HEK293T (cell line): Measurements from ENCODE around the gene COG2.
"Not testable (repeated sequence)": the region's sequence is repeated elsewhere in the genome, so short reads cannot be mapped to it uniquely, and the experiment has no call there.

Experiments used
- ARNT ChIP-seq: fragments of 450-650 bp; IDR thresholded peaks from 2 replicates; pipeline ENCODE4 v1.6.1; 2017; ENCODE audit warnings: mild to moderate bottlenecking
- BHLHE40 ChIP-seq: fragments of 450-650 bp; IDR thresholded peaks from 2 replicates; pipeline ENCODE4 v1.6.1; 2016; ENCODE audit warnings: mild to moderate bottlenecking, moderate library complexity, borderline replicate concordance
- ELF4 ChIP-seq: fragments of 450-650 bp; IDR thresholded peaks from 2 replicates; pipeline ENCODE4 v1.6.1; 2017; ENCODE audit warnings: antibody characterized with exemption
- FOXA1 ChIP-seq: fragments of 450-650 bp; IDR thresholded peaks from 2 replicates; pipeline ENCODE4 v1.6.1; 2016; ENCODE audit warnings: mild to moderate bottlenecking
- FOXK2 ChIP-seq: fragments of 450-650 bp; IDR thresholded peaks from 2 replicates; pipeline ENCODE4 v1.6.1; 2016; ENCODE audit warnings: mild to moderate bottlenecking
- FOXM1 ChIP-seq: fragments of 450-650 bp; IDR thresholded peaks from 2 replicates; pipeline ENCODE4 v1.6.1; 2017; ENCODE audit warnings: mild to moderate bottlenecking, borderline replicate concordance
- HDGF ChIP-seq: fragments of 450-650 bp; IDR thresholded peaks from 2 replicates; pipeline ENCODE4 v1.6.1; 2017; ENCODE audit warnings: antibody characterized with exemption, borderline replicate concordance
- L3MBTL2 ChIP-seq: fragments of 450-650 bp; conservative IDR thresholded peaks from 2 replicates; pipeline ENCODE4 v1.6.1; 2016; ENCODE audit warnings: mild to moderate bottlenecking
- PKNOX1 ChIP-seq: fragments of 450-650 bp; IDR thresholded peaks from 2 replicates; pipeline ENCODE4 v1.6.1; 2016
- SP1 ChIP-seq: fragments of 450-650 bp; IDR thresholded peaks from 2 replicates; pipeline ENCODE4 v1.6.1; 2017
- SUZ12 ChIP-seq: fragments of 450-650 bp; IDR thresholded peaks from 2 replicates; pipeline ENCODE4 v1.6.1; 2016; ENCODE audit warnings: mild to moderate bottlenecking
- ZNF384 ChIP-seq: fragments of 450-650 bp; IDR thresholded peaks from 2 replicates; pipeline ENCODE4 v1.6.1; 2016

GRCh38 chr1:230600657-230601400 lies 41.5 kb upstream of the COG2 start:
- TF ChIP-seq FOXK2, FOXA1, SP1, SUZ12, FOXM1, L3MBTL2, HDGF, ZNF384, ARNT, BHLHE40, PKNOX1, ELF4: not testable (repeated sequence)
